ENCODE measurements around the gene TTYH3.
"Not testable (repeated sequence)": the region's sequence is repeated elsewhere in the genome, so short reads cannot be mapped to it uniquely, and the experiment has no call there.

TTYH3 gene

GRCh38 chr7:2602406-2603043, 29.3 kb upstream of the TTYH3 start:
- DNase-seq (ENCODE audit: low read depth), result no peak

GRCh38 chr7:2603044-2603965, 28.5 kb upstream of the TTYH3 start:
- no peak for DNase-seq (ENCODE audit: low read depth)

- DNase-seq (ENCODE audit: low read depth), result no peak
Observed at GRCh38 chr7:2604608-2605174, 27.1 kb upstream of the TTYH3 start.

DNA sequence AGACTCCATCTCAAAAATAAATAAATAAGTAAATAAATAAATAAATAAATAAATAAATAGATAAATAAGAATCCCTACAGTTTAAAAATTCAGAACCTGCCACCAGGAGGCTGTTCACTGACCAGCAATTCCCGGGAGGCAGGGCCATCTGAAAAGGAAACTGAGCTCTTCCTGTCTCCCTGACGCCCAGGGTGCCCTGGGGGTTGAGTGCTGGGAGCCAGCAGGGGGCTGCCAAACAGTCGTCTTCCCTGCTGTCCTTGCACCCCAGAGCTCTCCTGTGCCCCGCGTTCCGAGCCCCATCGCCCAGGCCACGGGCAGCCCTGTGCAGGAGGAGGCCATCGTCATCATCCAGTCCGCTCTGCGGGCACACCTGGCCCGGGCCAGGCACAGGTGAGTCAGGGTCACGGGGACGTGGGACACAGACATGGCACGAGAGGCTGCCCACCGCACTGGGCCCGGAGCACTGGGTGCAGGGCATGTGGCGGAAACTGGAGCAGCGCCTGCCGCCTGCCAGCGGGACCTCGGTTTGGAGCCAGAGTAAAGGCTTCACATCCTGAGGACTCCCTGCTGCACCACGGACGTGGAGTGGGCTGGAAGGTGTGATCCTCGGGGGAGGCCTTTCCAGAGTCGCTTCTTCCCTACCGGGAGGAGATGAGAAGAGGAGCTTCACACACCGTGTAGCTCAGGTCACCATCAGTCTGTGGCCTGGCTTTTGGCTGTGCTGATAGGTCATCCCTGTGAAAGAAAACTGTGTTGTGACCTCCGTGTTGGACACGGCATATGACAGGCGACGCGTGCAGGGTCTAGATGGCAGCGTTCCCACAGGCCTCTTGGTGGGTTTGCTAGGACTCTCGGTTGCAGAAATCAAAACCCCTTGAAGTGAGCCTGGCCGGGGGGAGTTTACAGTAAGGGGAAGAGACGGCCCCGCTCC, 25.9 kb upstream of the TTYH3 start:
- no peak for DNase-seq (ENCODE audit: low read depth)

GRCh38 chr7:2606539-2606936, 25.2 kb upstream of the TTYH3 start:
- no peak for DNase-seq (ENCODE audit: low read depth)

DNA sequence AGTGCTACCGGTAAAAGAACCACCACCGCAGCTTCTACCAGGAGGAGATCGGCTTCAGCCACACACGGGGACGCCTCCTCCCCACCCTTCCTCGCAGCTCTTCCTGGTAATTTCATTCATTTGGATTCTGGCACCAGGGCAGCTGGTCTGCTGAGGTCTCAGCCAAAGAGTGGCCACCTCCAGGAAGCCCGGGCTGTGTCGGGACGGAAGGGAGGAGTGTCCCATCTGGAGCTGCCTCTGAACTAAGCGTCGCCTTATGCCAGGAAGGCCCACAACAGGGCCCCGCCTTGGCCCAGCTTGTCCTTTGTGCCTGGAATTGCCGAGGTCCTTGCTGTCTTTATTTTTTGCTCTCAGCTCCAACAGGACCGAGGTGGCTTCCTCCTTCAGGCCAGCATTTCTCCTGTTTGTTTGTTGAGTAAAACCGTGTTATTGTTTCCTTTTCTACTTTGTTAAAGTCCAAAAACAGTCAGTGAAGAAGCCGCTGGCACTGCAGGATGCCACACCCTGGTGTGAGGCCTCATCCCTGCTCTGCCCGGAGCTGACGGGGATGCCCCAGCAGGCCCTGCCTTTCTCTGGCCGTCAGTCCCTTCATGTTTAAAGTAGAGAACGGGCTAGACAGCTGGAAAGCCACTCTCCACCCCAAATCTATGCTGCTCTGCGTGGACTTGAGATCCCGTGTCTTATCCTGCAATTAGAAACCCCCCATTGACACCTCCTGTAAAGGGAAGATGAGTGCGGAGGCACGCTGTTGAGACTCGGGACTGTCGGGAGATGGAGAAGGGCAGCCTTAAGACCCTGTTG, 24.5 kb upstream of the TTYH3 start:
- no peak for DNase-seq (ENCODE audit: low read depth)

GRCh38 chr7:2607923-2608904, 23.6 kb upstream of the TTYH3 start:
- DNase-seq (ENCODE audit: low read depth), result no peak

GRCh38 chr7:2608921-2609411, 22.8 kb upstream of the TTYH3 start:
- DNase-seq (ENCODE audit: low read depth), result no peak

DNA sequence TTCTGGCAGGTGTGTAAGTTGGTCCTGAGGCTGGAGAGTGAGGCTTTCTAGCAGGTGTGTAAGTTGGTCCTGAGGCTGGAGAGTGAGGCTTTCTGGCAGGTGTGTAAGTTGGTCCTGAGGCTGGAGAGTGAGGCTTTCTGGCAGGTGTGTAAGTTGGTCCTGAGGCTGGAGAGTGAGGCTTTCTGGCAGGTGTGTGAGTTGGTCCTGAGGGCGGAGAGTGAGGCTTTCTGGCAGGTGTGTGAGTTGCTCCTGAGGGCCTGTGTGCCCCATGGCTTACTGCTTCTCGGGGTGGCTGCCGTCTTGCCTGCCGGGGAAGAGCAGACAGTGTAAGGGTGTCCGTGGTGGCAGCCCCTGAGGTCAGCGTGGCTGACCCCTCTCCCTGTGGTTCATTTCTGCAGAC, 22.1 kb upstream of the TTYH3 start:
- not testable (repeated sequence) for DNase-seq (ENCODE audit: low read depth)

- DNase-seq (ENCODE audit: low read depth), result no peak
Observed at GRCh38 chr7:2610466-2610865, 21.3 kb upstream of the TTYH3 start.

GRCh38 chr7:2610898-2611297, 20.9 kb upstream of the TTYH3 start:
- DNase-seq (ENCODE audit: low read depth), result no peak

- DNase-seq (ENCODE audit: low read depth), result no peak
Observed at GRCh38 chr7:2611401-2611800, 20.4 kb upstream of the TTYH3 start.

GRCh38 chr7:2611922-2612321, 19.9 kb upstream of the TTYH3 start:
- no peak for DNase-seq (ENCODE audit: low read depth)

DNA sequence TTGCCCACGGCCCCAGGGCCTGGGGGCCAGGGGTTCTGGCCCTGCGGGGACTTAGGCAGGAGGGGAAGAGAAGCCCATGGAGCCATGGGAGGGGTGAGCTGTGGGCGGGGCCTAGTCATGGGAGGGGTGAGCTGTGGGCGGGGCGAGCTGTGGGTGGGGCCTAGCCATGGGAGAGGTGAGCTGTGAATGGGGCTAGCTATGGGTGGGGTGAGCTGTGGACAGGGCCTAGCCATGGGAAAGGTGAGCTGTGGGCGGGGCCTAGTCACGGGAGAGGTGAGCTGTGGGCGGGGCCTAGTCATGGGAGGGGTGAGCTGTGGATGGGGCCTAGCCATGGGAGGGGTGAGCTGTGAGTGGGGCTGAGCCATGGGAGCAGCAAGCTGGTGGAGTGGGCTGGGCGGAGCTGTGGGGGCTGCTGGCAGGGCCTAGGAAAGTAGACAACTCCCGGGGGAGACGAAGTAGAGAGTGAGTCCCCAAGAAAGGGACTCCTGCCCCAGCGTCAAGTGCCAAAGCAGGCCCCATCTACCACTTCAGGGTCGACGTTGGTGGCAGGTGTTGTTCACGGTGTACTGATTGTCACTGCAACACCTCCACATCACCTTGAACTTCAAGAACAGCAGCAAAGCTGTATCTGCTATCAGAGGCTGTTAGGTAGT, 19.2 kb upstream of the TTYH3 start:
- DNase-seq (ENCODE audit: low read depth), result no peak

DNA sequence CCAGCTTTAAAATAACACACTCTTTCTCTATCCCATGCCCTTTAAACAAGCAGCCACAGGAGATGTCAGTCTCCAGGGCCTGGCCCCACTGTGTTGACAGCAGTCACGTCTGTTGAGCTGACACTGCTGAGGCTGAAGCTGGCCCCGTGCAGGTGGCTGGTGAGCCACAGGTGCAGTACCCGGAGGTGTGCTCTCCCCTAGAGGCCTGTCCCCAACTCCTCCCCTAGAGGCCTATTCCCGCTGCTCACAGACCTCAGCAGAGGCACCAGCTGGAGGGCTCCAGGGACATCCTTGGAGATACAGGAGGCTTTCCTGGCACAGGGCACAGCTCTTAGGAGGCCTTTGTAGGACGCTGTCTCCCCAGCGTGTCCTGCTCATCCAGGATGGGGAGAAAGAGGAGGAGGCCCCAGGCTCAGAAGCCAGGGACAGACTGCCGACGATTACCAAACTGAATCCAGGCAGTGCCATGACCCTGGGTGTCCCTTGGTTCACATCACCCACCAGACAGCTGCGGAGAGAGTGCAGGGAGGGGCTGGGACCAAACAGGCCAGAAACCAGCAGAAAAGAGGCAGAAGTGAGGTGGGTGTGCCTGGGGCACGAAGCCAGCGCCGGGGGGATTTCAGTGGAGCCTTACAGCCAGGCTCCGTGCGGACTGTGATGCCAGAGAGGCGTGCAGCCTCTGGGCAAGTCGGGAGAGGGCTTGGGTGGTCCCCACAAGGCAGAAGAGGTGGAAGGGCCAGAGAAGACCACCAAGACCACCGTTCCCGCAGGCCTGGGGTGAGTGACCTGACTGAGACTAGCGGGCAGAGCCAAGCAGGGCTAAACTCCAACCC, 18.5 kb upstream of the TTYH3 start:
- DNase-seq (ENCODE audit: low read depth), result no peak

DNA sequence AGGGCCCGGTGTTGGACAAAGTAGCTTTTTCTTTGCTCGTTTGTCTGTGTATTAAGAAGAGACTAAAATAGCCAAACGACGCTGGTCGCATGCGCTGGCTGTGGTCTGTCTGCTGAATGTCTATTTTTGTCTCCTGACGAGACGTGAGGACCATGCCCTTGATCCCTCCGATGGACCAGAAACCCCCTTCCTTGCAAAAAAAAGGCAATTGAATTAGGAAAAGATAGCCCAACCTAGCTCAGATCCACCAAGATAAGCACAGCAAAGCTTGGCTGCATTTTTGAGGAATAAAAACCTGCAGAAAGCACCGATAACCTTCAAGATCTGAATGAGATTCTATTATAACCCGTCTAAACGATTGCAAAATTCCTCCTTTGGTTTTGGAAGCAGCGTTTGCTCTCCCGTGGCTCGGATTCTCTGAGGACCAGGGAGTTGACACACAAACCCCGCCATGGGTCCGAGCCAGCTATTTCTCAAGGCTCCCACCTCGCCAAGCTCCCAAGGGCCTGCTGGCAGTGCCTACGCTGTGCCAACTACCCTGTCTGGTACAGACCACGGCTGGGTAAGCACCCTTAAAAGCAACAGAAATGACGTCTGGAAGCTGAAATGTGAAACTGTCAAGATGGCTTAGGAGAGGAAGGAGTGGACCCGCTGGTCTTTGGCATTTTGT, 17.7 kb upstream of the TTYH3 start:
- no peak for DNase-seq (ENCODE audit: low read depth)

DNA sequence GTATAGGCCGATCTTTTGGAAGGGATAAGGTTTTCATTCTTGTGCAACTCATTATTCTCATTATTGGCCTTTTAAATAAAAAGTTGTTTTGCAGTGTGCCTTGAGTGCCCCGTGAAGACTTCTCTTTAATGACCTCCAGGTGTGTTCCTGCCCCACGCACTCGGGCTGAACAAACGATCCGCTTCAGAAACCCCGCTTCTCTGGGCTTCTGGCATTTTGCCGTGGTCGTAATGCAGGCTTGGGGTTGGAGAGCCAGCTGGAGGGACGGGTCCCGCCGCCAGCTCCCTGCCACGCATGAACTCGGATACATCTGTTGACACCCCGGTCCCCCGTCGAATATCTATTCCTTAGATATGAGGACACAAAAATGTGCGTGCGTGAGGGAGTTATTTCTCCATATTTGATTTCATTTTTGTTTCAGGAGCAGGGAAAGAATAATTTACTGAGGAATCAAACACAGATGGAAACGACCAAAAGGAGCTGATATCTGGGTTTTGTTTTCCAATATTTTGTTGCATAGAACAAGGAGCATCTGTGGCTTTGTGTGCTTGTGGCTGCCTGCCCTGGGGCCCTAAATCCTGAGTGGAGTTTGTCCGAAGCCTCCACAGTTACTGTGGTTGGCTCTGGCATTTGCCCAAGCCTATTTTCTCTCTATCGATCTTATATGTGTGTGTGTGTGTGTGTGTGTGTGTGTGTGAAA, 17.0 kb upstream of the TTYH3 start:
- DNase-seq (ENCODE audit: low read depth), result no peak

All from stimulated activated CD8-positive, alpha-beta memory T cell treated with anti-CD3 and anti-CD28 coated beads, Interleukin-7, amount 100 ng/mL, for 24 hours (primary cell).